Activated T-cell treated with anti-CD3 and anti-CD28 coated beads, Interleukin-2, amount 50 U/mL, for 24 hours (primary cell): Measurements from ENCODE around the gene SGMS1.
A peak's percentile ranks its signal among the peaks of the same experiment; 100 is the strongest.
"Not testable (repeated sequence)": the region's sequence is repeated elsewhere in the genome, so short reads cannot be mapped to it uniquely, and the experiment has no call there.

Experiments used
- DNase-seq: peaks from one replicate; pipeline ENCODE4 v3.0.0-alpha.2; 2020
- H3K27ac Mint-ChIP-seq: 2 replicates; pipeline ENCODE4 v1.8.0; 2020; ENCODE audit warnings: mild to moderate bottlenecking, mixed read lengths
- H3K27me3 Mint-ChIP-seq: 2 replicates; pipeline ENCODE4 v1.8.0; 2020; ENCODE audit warnings: mixed read lengths
- H3K36me3 Mint-ChIP-seq: 2 replicates; pipeline ENCODE4 v1.8.0; 2020; ENCODE audit warnings: low read depth, mixed read lengths
- H3K4me1 Mint-ChIP-seq: 2 replicates; pipeline ENCODE4 v1.8.0; 2020; ENCODE audit warnings: low read depth, mixed read lengths
- H3K4me3 Mint-ChIP-seq: 2 replicates; pipeline ENCODE4 v1.8.0; 2020; ENCODE audit warnings: mild to moderate bottlenecking, moderate library complexity, mixed read lengths
- H3K9me3 Mint-ChIP-seq: 2 replicates; pipeline ENCODE4 v1.8.0; 2020; ENCODE audit warnings: mixed read lengths

The SGMS1 gene

DNA sequence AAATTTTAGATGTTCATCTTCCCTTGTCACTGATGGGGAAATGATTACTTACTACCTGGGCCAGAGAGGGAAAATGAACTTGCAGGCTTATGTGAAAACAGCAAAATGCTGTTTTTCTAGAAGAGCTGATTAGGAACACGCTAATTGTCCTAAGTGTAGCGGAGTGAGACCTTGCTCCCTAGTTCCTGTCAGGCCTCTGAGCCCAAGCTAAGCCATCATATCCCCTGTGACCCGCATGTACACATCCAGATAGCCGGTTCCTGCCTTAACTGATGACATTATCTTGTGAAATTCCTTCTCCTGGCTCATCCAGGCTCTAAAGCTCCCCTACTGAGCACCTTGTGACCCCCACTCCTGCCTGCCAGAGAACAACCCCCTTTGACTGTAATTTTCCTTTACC lies 120.6 kb downstream of the SGMS1 start:
- not testable (repeated sequence) for H3K9me3 Mint-ChIP-seq, DNase-seq, H3K4me3 Mint-ChIP-seq, H3K27me3 Mint-ChIP-seq, H3K27ac Mint-ChIP-seq
- peaks cover 14% of the 10 kb centered on the region for H3K36me3 Mint-ChIP-seq
- H3K4me1 Mint-ChIP-seq, result peaks cover 76% of the 10 kb centered on the region

DNA sequence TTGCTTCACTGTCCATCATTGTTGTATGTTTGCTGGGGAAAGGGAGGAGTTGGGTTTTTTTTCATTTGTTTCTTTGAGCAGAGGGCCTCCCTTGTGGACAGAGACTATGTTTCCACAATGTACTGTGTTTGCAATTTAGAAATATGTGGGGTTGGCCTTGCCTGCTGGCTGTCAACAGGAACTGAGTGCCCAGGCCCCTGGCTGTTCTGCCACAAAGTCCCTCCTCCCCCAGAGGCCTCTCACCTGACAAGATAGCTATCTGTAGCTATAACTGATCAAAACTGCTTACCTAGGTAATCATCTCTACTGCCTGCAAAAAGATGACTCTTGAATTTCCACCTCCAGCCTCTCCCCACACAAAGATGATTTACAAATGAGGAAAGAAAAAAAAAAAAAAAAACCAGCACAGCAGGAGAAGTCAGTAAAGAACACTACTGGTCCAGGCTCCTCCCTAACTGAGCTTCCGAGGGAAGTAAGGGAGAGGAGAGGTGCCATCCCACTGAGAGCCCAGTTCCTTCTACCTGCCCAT lies 121.8 kb downstream of the SGMS1 start:
- peak overlapping the region; percentile 70 for H3K27ac Mint-ChIP-seq
- H3K4me3 Mint-ChIP-seq, result no peak overlapping the region
- H3K36me3 Mint-ChIP-seq, result peaks cover 16% of the 10 kb centered on the region
- no peaks in the 10 kb centered on the region for H3K9me3 Mint-ChIP-seq
- DNase-seq, result no peak
- no peaks in the 10 kb centered on the region for H3K27me3 Mint-ChIP-seq
- peaks cover 75% of the 10 kb centered on the region for H3K4me1 Mint-ChIP-seq

DNA sequence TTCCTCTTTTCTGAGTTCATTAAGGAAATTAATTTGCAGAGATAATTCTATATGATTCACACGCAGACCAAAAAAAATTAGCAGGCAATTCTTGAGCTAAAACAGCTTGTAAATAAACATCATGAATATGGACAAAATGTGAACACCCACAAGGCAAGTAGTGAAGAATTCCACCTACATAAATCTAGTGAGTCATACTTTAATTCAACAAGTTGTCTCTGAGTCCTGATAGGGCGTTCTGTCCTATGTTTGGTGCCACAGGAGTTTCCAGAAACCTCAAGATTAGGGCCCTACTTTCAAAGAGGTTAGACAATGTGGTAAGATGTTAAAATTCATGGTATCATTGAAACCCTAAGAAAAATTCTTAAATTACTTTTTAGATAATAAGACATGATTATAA lies 122.3 kb downstream of the SGMS1 start:
- Mint-ChIP-seq H3K36me3 (peaks cover 16% of the 10 kb centered on the region), H3K27me3 (no peaks in the 10 kb centered on the region), H3K4me3 (no peak overlapping the region), H3K4me1 (peaks cover 74% of the 10 kb centered on the region), H3K27ac (no peak overlapping the region), H3K9me3 (no peaks in the 10 kb centered on the region)
- no peak for DNase-seq

DNA sequence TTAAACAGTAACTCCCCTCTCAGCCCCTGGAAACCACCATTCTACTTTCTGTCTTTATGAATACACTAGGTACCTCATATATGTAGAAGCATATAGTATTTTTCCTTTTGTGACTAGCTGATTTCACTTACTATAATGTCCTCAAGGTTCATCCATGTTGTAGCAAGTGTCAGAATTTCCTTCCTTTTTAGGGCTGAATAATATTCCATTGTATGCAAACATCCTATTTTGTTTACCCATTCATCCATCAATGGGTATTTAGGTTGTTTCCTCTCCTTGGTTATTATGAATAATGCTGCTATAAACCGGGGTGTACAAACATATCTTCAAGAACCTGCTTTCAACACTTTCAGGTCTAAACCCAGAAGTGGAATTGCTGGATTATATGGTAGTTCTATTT lies 125.3 kb downstream of the SGMS1 start:
- peak overlapping the region; percentile 29 for H3K27ac Mint-ChIP-seq
- H3K4me1 Mint-ChIP-seq, result peaks cover 60% of the 10 kb centered on the region
- no peak for DNase-seq
- H3K9me3 Mint-ChIP-seq, result peaks cover 3% of the 10 kb centered on the region
- peaks cover 23% of the 10 kb centered on the region for H3K36me3 Mint-ChIP-seq
- H3K27me3 Mint-ChIP-seq, result no peaks in the 10 kb centered on the region
- H3K4me3 Mint-ChIP-seq, result no peak overlapping the region

DNA sequence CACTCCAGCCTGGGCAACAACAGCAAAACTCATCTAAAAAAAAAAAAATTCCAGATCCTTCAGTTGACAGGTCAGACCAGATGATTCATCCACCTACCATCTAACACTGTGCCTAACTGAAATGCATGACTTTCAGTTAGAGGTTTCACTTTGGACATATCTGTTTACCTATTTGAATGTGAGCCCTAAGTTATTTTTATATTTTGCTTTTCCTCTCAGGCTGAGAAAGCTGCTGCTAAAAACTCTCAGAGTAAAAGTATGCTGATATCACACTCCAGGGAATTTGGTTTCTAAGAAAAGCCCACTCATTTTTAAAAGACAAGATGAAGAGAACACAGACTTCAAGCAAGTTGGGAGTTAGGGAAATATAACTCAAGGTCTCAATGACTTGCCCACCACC lies 126.0 kb downstream of the SGMS1 start:
- peaks cover 59% of the 10 kb centered on the region for H3K4me1 Mint-ChIP-seq
- no peak for DNase-seq
- no peaks in the 10 kb centered on the region for H3K27me3 Mint-ChIP-seq
- peaks cover 27% of the 10 kb centered on the region for H3K36me3 Mint-ChIP-seq
- H3K9me3 Mint-ChIP-seq, result peaks cover 3% of the 10 kb centered on the region
- H3K27ac Mint-ChIP-seq, result peak overlapping the region; percentile 82
- peak overlapping the region; percentile 28 for H3K4me3 Mint-ChIP-seq

DNA sequence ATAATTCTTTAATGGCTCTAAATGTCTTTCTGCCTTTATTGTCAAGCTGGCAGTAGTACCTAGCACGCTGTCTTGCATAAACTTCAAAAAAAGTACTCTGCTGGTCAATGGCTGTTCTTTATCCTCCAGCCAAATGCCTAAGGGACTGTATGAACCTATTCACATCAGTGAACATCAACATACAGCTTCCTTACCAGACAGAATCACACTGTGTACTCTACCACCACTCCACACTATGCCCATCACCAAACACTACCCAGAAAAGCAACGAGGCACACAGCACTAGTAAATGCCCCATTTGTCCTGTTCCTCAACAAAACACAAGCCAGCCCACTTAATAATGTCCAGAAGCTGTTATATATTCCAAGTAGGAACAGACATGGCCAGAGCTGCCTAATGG lies 127.5 kb downstream of the SGMS1 start:
- Mint-ChIP-seq H3K9me3 (peaks cover 3% of the 10 kb centered on the region), H3K27me3 (no peaks in the 10 kb centered on the region), H3K27ac (no peak overlapping the region), H3K36me3 (peaks cover 39% of the 10 kb centered on the region), H3K4me1 (peaks cover 51% of the 10 kb centered on the region), H3K4me3 (no peak overlapping the region)
- no peak for DNase-seq

DNA sequence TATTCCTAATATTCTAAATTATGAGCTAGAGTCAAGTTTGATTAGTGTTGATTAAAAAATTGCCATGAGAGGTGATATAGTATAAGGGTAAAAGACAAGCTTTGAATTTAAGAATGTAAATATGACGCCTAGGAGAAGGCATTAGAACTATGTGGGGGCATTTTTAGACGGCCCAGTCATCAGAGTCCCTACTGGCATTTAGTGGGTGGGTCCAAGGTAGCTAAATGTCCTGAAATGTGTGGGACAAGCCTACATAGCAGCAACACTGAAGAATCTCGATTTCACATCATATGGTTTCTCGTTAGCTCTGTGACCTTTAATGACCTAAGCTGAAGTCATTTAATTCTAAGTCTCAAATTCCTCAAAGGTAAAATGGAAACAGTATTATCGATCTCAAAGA lies 133.5 kb downstream of the SGMS1 start:
- no peak overlapping the region for H3K4me3 Mint-ChIP-seq
- no peaks in the 10 kb centered on the region for H3K27me3 Mint-ChIP-seq
- peaks cover 16% of the 10 kb centered on the region for H3K9me3 Mint-ChIP-seq
- peaks cover 34% of the 10 kb centered on the region for H3K4me1 Mint-ChIP-seq
- H3K27ac Mint-ChIP-seq, result no peak overlapping the region
- H3K36me3 Mint-ChIP-seq, result peaks cover 52% of the 10 kb centered on the region
- DNase-seq, result no peak

DNA sequence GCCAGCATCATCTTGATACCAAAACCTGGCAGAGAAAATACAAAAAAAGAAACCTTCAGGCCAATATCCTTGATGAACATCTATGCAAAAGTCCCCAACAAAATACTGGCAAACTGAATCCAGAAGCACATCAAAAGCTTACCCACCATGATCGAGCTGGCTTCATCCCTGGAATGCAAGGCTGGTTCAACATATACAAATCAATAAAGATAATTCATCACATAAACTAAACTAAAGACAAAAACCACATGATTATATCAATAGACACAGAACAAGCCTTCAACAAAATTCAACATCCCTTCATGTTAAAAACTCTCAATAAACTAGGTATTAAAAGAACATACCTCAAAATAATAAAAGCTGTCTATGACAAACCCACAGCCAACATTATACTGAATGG lies 139.2 kb downstream of the SGMS1 start:
- not testable (repeated sequence) for H3K4me3 Mint-ChIP-seq, H3K27ac Mint-ChIP-seq, H3K27me3 Mint-ChIP-seq, DNase-seq
- H3K9me3 Mint-ChIP-seq, result peaks cover 33% of the 10 kb centered on the region
- peaks cover 19% of the 10 kb centered on the region for H3K4me1 Mint-ChIP-seq
- H3K36me3 Mint-ChIP-seq, result peaks cover 57% of the 10 kb centered on the region

DNA sequence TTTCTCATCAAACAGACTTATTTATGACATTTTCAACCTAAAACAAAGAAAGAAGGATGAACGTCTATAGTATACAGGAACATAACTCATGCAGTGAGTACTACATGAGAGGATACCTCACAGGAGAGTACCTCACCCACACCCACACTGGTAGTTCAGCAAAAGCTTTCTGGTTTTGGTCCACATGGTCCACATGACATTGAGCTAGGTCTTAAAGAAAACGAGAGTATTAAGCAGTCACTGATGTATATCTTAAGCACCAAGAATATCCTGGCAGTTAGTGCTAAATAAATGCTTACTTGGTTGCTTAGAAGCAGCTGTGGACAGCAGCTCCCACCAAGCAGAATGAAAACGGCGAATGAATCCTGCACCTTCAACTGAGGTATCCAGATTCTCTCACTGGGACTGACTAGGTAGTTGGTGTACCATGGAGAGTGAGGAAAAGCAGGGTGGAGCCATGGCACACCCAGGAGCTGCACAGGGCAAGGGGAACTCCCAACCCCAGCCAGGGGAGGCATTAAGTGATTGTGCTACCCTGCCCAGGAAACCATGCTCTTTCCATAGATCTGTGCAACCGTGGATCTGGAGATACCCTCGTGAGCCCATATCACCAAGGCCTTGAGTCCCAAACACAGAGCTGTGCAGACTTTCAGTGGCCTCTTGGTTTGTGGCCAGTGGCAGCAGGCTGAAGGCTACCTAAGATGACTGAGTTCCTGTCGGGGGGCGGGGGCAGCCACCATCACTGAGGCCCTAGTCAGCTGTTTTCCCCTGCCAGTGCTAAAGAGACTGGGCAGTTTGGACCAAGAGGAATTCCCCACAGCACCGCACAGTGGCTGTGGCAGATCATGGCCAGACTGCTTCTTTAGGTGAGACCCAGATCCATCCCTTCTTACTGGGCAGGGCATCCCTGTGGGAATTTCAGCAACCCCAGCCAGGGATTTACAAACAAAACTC lies 143.4 kb downstream of the SGMS1 start:
- H3K9me3 Mint-ChIP-seq, result peaks cover 38% of the 10 kb centered on the region
- peaks cover 72% of the 10 kb centered on the region for H3K36me3 Mint-ChIP-seq
- no peak for DNase-seq
- peaks cover 7% of the 10 kb centered on the region for H3K4me1 Mint-ChIP-seq
- H3K27me3 Mint-ChIP-seq, result no peaks in the 10 kb centered on the region
- no peak overlapping the region for H3K27ac Mint-ChIP-seq
- no peak overlapping the region for H3K4me3 Mint-ChIP-seq

DNA sequence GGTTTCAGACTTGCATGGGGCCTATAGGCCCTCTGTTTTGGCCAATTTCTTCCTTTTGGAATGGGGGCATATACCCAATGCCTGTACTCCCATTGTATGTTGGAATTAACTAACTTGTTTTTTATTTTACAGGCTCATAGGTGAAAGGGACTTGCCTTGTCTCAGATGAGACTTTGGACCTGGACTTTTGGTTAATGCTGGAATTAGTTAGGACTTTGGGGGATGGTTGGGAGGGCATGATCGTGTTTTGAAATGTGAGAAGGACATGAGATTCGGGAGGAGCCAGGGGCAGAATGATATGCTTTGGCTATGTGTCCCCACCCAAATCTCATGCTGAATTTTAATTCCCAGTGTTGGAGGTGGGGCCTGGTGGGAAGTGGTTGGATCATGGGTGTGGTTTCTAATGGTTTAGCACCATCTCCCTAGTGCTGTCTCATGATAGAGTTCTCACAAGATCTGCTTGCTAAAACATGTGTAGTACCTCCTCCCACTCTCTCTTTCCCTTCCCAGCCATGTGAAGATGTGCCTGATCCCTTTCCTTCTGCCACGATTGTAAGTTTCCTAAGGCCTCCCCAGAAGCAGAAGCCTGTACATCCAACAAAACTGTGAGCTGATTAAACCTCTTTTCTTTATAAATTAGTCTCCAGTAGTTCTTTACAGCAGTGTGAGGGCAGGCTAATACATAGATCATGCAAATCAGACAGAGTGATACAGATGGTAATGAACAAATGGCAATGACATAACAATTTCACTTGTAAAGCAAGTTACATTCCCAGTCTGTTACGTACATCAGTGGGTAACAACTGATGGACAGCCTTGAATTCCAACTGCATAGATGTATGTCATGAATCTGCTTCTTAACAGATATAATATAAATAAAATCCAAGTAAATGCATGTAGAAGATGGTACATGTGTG lies 146.2 kb downstream of the SGMS1 start:
- H3K4me1 Mint-ChIP-seq, result peaks cover 17% of the 10 kb centered on the region
- no peak overlapping the region for H3K4me3 Mint-ChIP-seq
- peaks cover 17% of the 10 kb centered on the region for H3K9me3 Mint-ChIP-seq
- peaks cover 51% of the 10 kb centered on the region for H3K36me3 Mint-ChIP-seq
- no peak overlapping the region for H3K27ac Mint-ChIP-seq
- H3K27me3 Mint-ChIP-seq, result no peaks in the 10 kb centered on the region
- no peak for DNase-seq

DNA sequence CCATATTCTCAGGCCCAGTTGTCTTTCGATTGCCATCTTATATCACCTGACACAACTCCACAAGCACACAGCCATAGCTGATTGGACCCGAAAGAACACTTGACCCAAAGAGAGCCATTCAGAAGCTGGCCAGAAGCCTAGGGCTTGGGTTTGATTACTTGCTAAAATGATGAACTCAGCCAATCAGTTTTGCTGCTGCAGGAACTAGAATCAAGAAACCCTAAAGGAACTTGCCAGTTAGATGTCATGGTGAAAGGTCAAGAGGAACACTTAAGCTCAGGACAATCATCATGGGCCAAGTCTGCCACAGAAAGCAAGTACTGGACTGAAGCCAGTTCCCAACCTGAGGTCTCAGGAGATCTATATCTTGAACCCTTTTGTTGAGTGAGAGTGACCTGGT lies 150.0 kb downstream of the SGMS1 start:
- Mint-ChIP-seq H3K27me3 (no peaks in the 10 kb centered on the region), H3K27ac (no peak overlapping the region), H3K4me3 (no peak overlapping the region), H3K36me3 (peaks cover 29% of the 10 kb centered on the region), H3K4me1 (peaks cover 48% of the 10 kb centered on the region), H3K9me3 (peaks cover 13% of the 10 kb centered on the region)
- DNase-seq, result no peak

DNA sequence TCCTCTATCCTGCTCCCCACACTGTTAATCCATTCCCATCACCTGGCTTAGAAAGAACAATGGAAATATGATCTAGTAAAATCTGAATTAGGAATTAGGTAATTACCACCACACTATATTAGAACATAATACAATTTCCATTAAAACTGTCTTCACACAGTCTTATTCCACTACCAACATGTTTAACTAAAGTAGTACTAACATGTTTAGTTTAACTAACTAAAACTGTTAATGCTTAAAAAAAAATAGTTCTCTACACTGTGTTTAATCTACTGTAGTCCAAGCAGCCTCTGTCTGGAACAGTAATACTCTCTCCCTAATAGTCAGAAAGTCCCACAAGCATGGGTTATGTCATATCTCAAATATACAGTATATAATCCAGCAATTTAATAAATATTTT lies 150.8 kb downstream of the SGMS1 start:
- no peaks in the 10 kb centered on the region for H3K27me3 Mint-ChIP-seq
- H3K36me3 Mint-ChIP-seq, result peaks cover 24% of the 10 kb centered on the region
- no peak overlapping the region for H3K4me3 Mint-ChIP-seq
- H3K27ac Mint-ChIP-seq, result no peak overlapping the region
- peaks cover 10% of the 10 kb centered on the region for H3K9me3 Mint-ChIP-seq
- no peak for DNase-seq
- H3K4me1 Mint-ChIP-seq, result peaks cover 57% of the 10 kb centered on the region

DNA sequence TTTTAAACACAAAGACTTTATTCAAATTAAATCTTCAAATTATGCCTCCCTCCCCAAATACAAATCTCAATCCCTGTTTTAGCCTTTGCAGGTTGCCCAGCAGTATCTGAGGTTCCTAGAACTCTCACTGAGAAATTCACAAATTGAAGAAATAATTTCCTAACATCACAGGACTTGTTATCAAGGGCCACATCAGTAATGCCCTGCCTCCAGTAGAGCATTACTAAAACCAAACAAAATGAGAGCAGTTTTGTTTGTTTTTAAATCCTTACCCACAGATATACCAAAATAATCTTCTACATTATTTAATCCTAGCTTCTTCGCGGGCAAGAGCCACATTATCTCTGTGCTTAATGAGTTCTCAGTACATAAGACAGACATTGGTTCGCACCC lies 152.2 kb downstream of the SGMS1 start:
- no peak for DNase-seq
- H3K4me1 Mint-ChIP-seq, result peaks cover 67% of the 10 kb centered on the region
- no peak overlapping the region for H3K27ac Mint-ChIP-seq
- peaks cover 11% of the 10 kb centered on the region for H3K36me3 Mint-ChIP-seq
- H3K27me3 Mint-ChIP-seq, result no peaks in the 10 kb centered on the region
- no peak overlapping the region for H3K4me3 Mint-ChIP-seq
- no peaks in the 10 kb centered on the region for H3K9me3 Mint-ChIP-seq

DNA sequence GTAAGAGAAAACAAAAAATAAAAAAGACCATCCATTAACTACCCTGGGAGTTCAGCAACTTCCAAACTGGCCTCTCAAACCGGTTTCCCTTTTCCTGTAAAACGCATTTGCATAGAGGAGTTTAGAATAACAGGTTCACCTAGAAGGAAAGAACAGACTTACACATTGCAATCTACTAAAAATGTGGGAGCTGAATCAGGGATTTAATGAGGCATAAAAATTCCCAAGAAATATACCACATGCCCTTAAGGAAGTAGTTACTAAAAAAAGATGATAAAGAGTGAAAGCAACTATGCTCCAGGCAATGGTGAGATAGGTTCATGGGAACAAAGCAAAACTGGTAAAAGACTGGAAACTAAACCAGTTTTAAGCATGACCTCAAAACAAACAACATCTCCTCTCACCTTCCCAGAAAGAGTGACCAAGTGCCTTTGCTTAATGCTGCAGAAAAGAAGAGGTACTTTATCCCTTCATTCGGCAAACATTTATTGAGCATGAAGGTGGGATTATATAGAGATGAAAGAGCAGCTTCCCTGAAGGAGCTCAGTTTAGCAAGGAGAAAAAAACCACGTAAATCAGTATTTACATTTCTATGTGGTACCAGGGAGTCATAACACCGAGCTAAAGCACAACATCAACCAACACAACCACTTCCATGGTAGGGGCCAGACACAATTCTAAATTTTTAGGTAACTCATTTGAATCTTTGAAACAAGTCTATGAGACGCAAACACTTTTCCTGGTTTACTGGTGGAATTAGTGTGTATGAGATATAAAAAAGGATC lies 152.8 kb downstream of the SGMS1 start:
- no peaks in the 10 kb centered on the region for H3K9me3 Mint-ChIP-seq
- H3K4me1 Mint-ChIP-seq, result peaks cover 68% of the 10 kb centered on the region
- no peaks in the 10 kb centered on the region for H3K27me3 Mint-ChIP-seq
- no peak overlapping the region for H3K27ac Mint-ChIP-seq
- DNase-seq, result no peak
- H3K4me3 Mint-ChIP-seq, result no peak overlapping the region
- H3K36me3 Mint-ChIP-seq, result peaks cover 7% of the 10 kb centered on the region
